Natural killer cell treated with Interleukin-12 subunit alpha and Interleukin-12 subunit beta and Interleukin-15 and Interleukin-18, amount 100 ng/mL, for 72 hours (primary cell): ENCODE data around the gene PMEPA1. TPM values are rescaled to one million over a fixed set of nuclear protein-coding genes. Genes with fewer than 3 reads are reported as not detected.

Experiments
- ATAC-seq, 2 donors: fragments of 150-1000 bp; cut with Tn5 transposase in 1 of 2; sonication (Bioruptor Pico), chemical (Tn5 transposase) in 1 of 2; 2 replicates each; pipeline ENCODE4 v1.10.0; 2021
- DNase-seq: peaks from one replicate; pipeline ENCODE4 v3.0.0; 2022; ENCODE audit warnings: low spot score
- H3K27ac Mint-ChIP-seq, 2 donors: 1 replicate in 1 of 2; 2 replicates in 1 of 2; pipeline ENCODE4 v1.8.0; 2022; ENCODE audit warnings: mixed read lengths in 2 of 2, mild to moderate bottlenecking in 1 of 2, moderate library complexity in 1 of 2
- H3K27me3 Mint-ChIP-seq, 2 donors: 1 replicate in 1 of 2; 2 replicates in 1 of 2; pipeline ENCODE4 v1.8.0; 2022; ENCODE audit warnings: mixed read lengths in 2 of 2
- H3K36me3 Mint-ChIP-seq: one replicate; pipeline ENCODE4 v1.8.0; 2022; ENCODE audit warnings: mixed read lengths
- H3K4me1 Mint-ChIP-seq, 2 donors: 1 replicate in 1 of 2; 2 replicates in 1 of 2; pipeline ENCODE4 v1.8.0; 2022; ENCODE audit warnings: low read depth in 2 of 2, mixed read lengths in 2 of 2, mild to moderate bottlenecking in 1 of 2
- H3K4me3 Mint-ChIP-seq: one replicate; pipeline ENCODE4 v1.8.0; 2022; ENCODE audit warnings: mixed read lengths
- H3K9me3 Mint-ChIP-seq: 2 replicates; pipeline ENCODE4 v1.8.0; 2022; ENCODE audit warnings: mixed read lengths
- total RNA-seq, 2 donors: library from RNA; stranded (reverse); gene quantifications; one replicate each; pipeline ENCODE4 v1.2.3, GENCODE V29; 2022

Gene PMEPA1
- total RNA-seq, 2 donors from 2014 or later = 0.08 TPM; not detected in 1

DNA sequence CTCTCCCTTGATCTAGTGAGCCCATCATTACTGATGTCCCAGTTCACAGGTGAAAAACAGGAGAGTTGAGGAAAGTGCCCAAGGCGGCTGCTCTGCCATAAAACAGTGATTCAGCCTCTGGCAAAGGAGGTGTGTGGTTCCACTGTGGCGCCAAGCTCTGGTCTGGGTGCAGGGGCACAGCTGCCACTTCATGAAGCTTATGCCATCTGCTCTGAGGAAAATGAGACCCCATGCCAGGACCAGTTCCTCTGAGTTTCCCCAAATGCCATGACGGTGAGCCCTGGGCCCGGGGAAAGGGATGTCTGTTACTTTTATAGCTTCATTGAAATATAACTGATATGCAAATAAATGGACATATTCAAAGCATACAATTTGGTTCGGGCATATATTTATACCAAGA is 55.9 kb downstream of the PMEPA1 start:
- H3K9me3 Mint-ChIP-seq = no peaks in the 10 kb centered on the region
- H3K4me1 Mint-ChIP-seq = peaks cover 11 to 16% of the 10 kb centered on the region in 2 donors
- DNase-seq = no peak
- H3K36me3 Mint-ChIP-seq = no peaks in the 10 kb centered on the region
- no peak overlapping the region for H3K27ac Mint-ChIP-seq
- H3K27me3 Mint-ChIP-seq = peaks cover 0 to 8% of the 10 kb centered on the region in 2 donors
- H3K4me3 Mint-ChIP-seq = no peak overlapping the region
- ATAC-seq = no peak

GRCh38 chr20:57653546-57653900 is 56.3 kb downstream of the PMEPA1 start:
- Mint-ChIP-seq H3K9me3 (no peaks in the 10 kb centered on the region), H3K4me3 (no peak overlapping the region), H3K4me1 (peaks cover 11 to 16% of the 10 kb centered on the region in 2 donors), H3K36me3 (no peaks in the 10 kb centered on the region), H3K27me3 (peaks cover 3 to 9% of the 10 kb centered on the region in 2 donors), H3K27ac (no peak overlapping the region)
- ATAC-seq (no peak), DNase-seq (no peak)

GRCh38 chr20:57652606-57653545 is 56.9 kb downstream of the PMEPA1 start:
- Mint-ChIP-seq H3K9me3 (no peaks in the 10 kb centered on the region), H3K27me3 (peaks cover 9 to 12% of the 10 kb centered on the region in 2 donors), H3K36me3 (no peaks in the 10 kb centered on the region), H3K4me3 (no peak overlapping the region), H3K27ac (no peak overlapping the region), H3K4me1 (peaks cover 8 to 11% of the 10 kb centered on the region in 2 donors)
- ATAC-seq (no peak), DNase-seq (no peak)

- ATAC-seq (peak in 1 of 2 donors; percentile 30), DNase-seq (no peak)
- Mint-ChIP-seq H3K27ac (no peak overlapping the region), H3K36me3 (no peaks in the 10 kb centered on the region), H3K27me3 (peaks cover 9 to 12% of the 10 kb centered on the region in 2 donors), H3K4me1 (peaks cover 7 to 9% of the 10 kb centered on the region in 2 donors), H3K9me3 (no peaks in the 10 kb centered on the region), H3K4me3 (no peak overlapping the region)
These were observed 57.8 kb downstream of the PMEPA1 start for GRCh38 chr20:57651881-57652605.

DNA sequence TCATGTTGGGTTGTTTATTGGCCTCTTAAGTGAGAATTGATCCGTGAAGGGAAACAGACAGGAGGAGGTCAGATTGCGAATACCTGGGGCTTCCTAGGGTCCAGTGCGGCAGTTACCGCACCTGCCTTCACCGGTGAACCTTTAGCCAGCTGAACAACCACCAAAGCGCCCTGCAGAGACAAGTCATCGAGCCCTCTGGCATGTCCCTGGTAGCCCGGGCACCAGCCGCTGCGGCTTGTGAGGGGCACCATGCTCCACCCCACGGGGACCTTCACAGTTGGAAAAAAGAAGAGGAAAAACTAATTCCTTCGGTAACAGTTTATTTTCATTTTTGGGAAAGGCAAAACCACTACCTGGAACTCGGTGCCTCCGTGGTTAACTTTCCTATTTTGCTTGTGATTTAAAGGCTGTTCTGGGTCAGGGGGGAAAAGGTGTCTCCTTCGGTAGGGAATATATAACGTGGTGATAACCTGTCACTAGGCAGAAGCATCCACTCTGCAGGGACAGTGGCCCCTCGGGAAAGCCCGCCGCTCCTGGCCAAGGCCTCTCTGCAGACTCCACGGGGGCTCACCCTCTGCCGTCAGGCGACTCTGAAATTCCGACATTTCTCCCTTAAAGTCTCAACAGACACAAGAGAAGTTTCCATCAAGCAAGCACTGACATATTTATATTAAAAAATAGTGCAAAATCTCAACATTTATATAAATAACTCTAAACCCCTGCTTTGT is 58.9 kb downstream of the PMEPA1 start:
- Mint-ChIP-seq H3K4me3 (no peak overlapping the region), H3K9me3 (no peaks in the 10 kb centered on the region), H3K36me3 (no peaks in the 10 kb centered on the region), H3K27me3 (peaks cover 9 to 12% of the 10 kb centered on the region in 2 donors), H3K4me1 (peaks cover 7 to 9% of the 10 kb centered on the region in 2 donors), H3K27ac (peak overlapping the region in 1 of 2 donors; percentile 25)
- DNase-seq (no peak), ATAC-seq (no peak)

DNA sequence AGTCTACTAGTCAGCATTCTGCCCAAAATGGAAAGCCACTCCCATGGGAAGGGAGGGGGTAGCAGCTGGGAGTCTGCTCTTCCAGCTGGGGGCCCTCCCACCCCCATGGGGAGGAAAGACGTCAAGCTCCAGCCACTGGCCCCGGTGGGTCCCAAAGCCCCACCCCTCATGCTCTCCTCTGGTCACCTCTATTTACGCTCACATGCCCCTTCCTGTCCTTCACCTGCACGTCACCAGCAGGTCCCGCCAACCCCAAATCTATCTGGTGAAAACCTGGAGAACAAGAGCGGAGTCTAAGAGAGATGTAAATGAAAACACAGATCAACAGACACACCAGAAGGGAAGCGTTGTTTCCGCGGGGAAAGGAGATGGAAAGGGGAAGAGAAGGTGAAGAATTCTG is 59.5 kb downstream of the PMEPA1 start:
- ATAC-seq = no peak
- Mint-ChIP-seq H3K4me1 (peaks cover 7 to 9% of the 10 kb centered on the region in 2 donors), H3K36me3 (no peaks in the 10 kb centered on the region), H3K27me3 (peaks cover 9 to 12% of the 10 kb centered on the region in 2 donors), H3K4me3 (no peak overlapping the region), H3K27ac (peak overlapping the region in 1 of 2 donors; percentile 25), H3K9me3 (no peaks in the 10 kb centered on the region)
- DNase-seq = no peak

DNA sequence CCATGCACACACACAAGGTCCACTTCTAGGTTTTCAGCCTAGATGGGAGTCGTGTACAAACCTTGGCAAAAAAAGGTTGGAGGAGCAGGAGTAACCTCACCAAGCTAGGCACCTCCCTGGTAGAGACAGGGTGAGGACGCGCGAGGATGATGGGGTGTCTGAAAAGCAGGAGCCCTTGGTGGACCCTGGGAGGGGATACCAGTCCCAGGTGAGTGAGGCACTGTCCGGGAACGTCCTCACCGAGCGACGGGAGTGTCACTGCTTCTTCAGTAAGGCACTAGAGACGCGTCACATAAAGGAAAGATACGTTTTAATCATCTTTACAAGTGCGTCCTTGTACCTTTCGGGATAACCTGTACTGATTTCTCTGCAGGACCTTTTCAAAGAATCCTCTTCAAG is 60.2 kb downstream of the PMEPA1 start:
- peaks cover 9 to 12% of the 10 kb centered on the region in 2 donors for H3K27me3 Mint-ChIP-seq
- DNase-seq (no peak), ATAC-seq (no peak)
- peaks cover 1% of the 10 kb centered on the region for H3K9me3 Mint-ChIP-seq
- H3K4me1 Mint-ChIP-seq = peaks cover 5% of the 10 kb centered on the region in 2 donors
- H3K4me3 Mint-ChIP-seq = no peak overlapping the region
- H3K27ac Mint-ChIP-seq = no peak overlapping the region
- H3K36me3 Mint-ChIP-seq = no peaks in the 10 kb centered on the region

DNA sequence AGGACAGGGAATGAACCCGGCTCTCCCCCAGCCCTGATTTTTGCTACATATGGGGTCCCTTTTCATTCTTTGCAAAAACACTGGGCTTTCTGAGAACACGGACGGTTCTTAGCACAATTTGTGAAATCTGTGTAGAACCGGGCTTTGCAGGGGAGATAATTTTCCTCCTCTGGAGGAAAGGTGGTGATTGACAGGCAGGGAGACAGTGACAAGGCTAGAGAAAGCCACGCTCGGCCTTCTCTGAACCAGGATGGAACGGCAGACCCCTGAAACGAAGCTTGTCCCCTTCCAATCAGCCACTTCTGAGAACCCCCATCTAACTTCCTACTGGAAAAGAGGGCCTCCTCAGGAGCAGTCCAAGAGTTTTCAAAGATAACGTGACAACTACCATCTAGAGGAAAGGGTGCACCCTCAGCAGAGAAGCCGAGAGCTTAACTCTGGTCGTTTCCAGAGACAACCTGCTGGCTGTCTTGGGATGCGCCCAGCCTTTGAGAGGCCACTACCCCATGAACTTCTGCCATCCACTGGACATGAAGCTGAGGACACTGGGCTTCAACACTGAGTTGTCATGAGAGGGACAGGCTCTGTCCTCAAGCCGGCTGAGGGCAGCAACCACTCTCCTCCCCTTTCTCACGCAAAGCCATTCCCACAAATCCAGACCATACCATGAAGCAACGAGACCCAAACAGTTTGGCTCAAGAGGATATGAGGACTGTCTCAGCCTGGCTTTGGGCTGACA is 60.8 kb downstream of the PMEPA1 start:
- DNase-seq (no peak), ATAC-seq (no peak)
- H3K27ac Mint-ChIP-seq = no peak overlapping the region
- peaks cover 9 to 12% of the 10 kb centered on the region in 2 donors for H3K27me3 Mint-ChIP-seq
- H3K4me3 Mint-ChIP-seq = no peak overlapping the region
- H3K36me3 Mint-ChIP-seq = no peaks in the 10 kb centered on the region
- no peaks in the 10 kb centered on the region for H3K4me1 Mint-ChIP-seq
- peaks cover 3% of the 10 kb centered on the region for H3K9me3 Mint-ChIP-seq

- no peak for DNase-seq
- Mint-ChIP-seq H3K27me3 (peaks cover 9 to 12% of the 10 kb centered on the region in 2 donors), H3K9me3 (peaks cover 3% of the 10 kb centered on the region), H3K27ac (no peak overlapping the region), H3K36me3 (no peaks in the 10 kb centered on the region), H3K4me3 (no peak overlapping the region), H3K4me1 (no peaks in the 10 kb centered on the region)
- ATAC-seq = no peak
These were observed 61.7 kb downstream of the PMEPA1 start for GRCh38 chr20:57647933-57648785.

GRCh38 chr20:57647006-57647932 is 62.5 kb downstream of the PMEPA1 start:
- Mint-ChIP-seq H3K9me3 (peaks cover 3% of the 10 kb centered on the region), H3K27me3 (peaks cover 9 to 12% of the 10 kb centered on the region in 2 donors), H3K27ac (no peak overlapping the region), H3K4me3 (no peak overlapping the region), H3K36me3 (no peaks in the 10 kb centered on the region), H3K4me1 (no peaks in the 10 kb centered on the region)
- ATAC-seq (no peak), DNase-seq (no peak)

DNA sequence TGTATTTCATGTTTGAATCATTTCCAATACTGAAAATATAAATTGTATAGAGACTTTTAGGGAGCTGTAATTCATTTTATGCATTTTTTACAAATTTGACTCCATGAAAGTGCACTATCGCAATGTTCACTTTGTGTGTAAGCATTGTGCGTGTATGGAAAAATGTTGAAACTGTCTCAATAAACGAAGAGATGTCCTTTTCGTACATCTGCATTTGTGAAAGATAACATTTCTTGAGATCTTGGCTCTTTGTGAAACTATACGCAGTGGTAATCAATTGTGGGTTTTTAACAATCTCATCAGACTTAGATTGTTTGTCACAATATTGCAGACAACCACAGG is 70.9 kb downstream of the PMEPA1 start:
- peaks cover 15 to 18% of the 10 kb centered on the region in 2 donors for H3K27me3 Mint-ChIP-seq
- no peak overlapping the region for H3K27ac Mint-ChIP-seq
- peaks cover 7% of the 10 kb centered on the region for H3K9me3 Mint-ChIP-seq
- no peak for DNase-seq
- peaks cover 27% of the 10 kb centered on the region for H3K36me3 Mint-ChIP-seq
- no peak for ATAC-seq
- H3K4me1 Mint-ChIP-seq = no peaks in the 10 kb centered on the region
- no peak overlapping the region for H3K4me3 Mint-ChIP-seq
